Measurements from ENCODE around the gene SLC22A7. TPM values are rescaled to one million over a fixed set of nuclear protein-coding genes. Genes with fewer than 3 reads are reported as not detected.

The SLC22A7 gene
- total RNA-seq, 1 experiment from 2014 or later, result not detected

DNA sequence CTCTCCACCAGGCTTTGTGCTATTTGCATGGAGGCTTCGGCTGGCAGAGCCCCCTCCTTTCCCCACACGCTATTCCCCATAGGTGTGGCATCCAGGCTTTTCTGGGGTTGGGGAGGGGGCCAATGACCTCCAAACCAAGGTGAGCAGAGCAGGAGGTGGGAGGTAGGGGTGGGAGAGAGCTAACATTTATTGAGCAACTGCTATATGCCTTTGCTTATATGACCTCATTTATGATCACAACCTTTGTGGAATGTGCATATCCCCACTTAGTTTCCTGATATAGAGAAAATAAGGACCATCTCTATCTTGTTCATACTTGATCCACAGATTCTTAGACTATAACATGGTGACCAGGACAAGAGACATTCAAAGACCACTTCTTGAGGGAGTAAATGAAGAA, 17.8 kb upstream of the SLC22A7 start:
- H4K8ac ChIP-seq (replicated peaks; ENCODE audit: insufficient read length, low read depth, low read length), result no peak overlapping the region
- H3K18ac ChIP-seq (ENCODE audit: insufficient read length, low read depth, low read length), result no peak overlapping the region
- H3T11ph ChIP-seq (ENCODE audit: low read length), result no peak overlapping the region
- H3K27ac Mint-ChIP-seq, result no peak overlapping the region
- H3K56ac ChIP-seq (ENCODE audit: insufficient read length, low read depth, low read length), result no peak overlapping the region
- DNase-seq, result no peak
- no peaks in the 10 kb centered on the region for H3K79me2 ChIP-seq (ENCODE audit: insufficient read depth, low read length)
- H2AFZ ChIP-seq (ENCODE audit: low read length), result no peak overlapping the region
- H3K4ac ChIP-seq (ENCODE audit: low read depth, low read length), result no peak overlapping the region
- H3K23me2 ChIP-seq (ENCODE audit: insufficient read length, low read depth, low read length, poor library complexity, severe bottlenecking), result peaks cover 12% of the 10 kb centered on the region
- TF ChIP-seq, protein P1, sequence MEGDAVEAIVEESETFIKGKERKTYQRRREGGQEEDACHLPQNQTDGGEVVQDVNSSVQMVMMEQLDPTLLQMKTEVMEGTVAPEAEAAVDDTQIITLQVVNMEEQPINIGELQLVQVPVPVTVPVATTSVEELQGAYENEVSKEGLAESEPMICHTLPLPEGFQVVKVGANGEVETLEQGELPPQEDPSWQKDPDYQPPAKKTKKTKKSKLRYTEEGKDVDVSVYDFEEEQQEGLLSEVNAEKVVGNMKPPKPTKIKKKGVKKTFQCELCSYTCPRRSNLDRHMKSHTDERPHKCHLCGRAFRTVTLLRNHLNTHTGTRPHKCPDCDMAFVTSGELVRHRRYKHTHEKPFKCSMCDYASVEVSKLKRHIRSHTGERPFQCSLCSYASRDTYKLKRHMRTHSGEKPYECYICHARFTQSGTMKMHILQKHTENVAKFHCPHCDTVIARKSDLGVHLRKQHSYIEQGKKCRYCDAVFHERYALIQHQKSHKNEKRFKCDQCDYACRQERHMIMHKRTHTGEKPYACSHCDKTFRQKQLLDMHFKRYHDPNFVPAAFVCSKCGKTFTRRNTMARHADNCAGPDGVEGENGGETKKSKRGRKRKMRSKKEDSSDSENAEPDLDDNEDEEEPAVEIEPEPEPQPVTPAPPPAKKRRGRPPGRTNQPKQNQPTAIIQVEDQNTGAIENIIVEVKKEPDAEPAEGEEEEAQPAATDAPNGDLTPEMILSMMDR (conservative IDR thresholded peaks at IDR 0.05), result no peak
- peaks cover 31% of the 10 kb centered on the region for H3K27me3 Mint-ChIP-seq (ENCODE audit: low read depth)
- H3K23ac ChIP-seq (ENCODE audit: insufficient read length, low read depth, low read length), result no peak overlapping the region
- no peaks in the 10 kb centered on the region for H3K36me3 Mint-ChIP-seq (ENCODE audit: insufficient read depth in 1 of 3, low read depth in 3 of 3)
- no peak overlapping the region for H3K4me2 ChIP-seq (ENCODE audit: insufficient read depth, insufficient read length, low read length)
- no peak overlapping the region for H2BK12ac ChIP-seq (ENCODE audit: insufficient read length, low read depth, low read length)
- no peak overlapping the region for H2BK20ac ChIP-seq (ENCODE audit: low read depth, low read length, poor library complexity, severe bottlenecking)
- H3K27ac ChIP-seq (ENCODE audit: insufficient read length, low read depth, low read length), result no peak overlapping the region
- no peaks in the 10 kb centered on the region for H3K9me3 ChIP-seq (ENCODE audit: control insufficient read depth, low read depth, low read length)
- H3K27me3 ChIP-seq (ENCODE audit: insufficient read depth, low read length), result peaks cover 4% of the 10 kb centered on the region; the same call in 1 of the 2 replicates
- H2BK120ac ChIP-seq (ENCODE audit: low read depth, low read length, poor library complexity, severe bottlenecking), result no peak overlapping the region
- H4K91ac ChIP-seq (ENCODE audit: insufficient read length, low read depth, low read length), result no peak overlapping the region
- no peak overlapping the region for H3K14ac ChIP-seq (ENCODE audit: insufficient read depth, low read length)
- no CpG with 5 or more reads among the region's 2 CpGs for WGBS (ENCODE audit: extremely low coverage, insufficient read length, low lambda C conversion rate)
- H3K9me3 Mint-ChIP-seq, result no peaks in the 10 kb centered on the region
- no peak overlapping the region for H3K9ac ChIP-seq (ENCODE audit: extremely low read depth, insufficient read length, low read length)
- no peak overlapping the region for H2BK15ac ChIP-seq (ENCODE audit: low read depth, low read length)
- no peaks in the 10 kb centered on the region for H3K79me1 ChIP-seq (ENCODE audit: insufficient read depth, low read depth, low read length, poor library complexity, severe bottlenecking)
- H4K20me1 ChIP-seq (ENCODE audit: control insufficient read depth, insufficient read depth, insufficient read length), result no peaks in the 10 kb centered on the region
- no peak overlapping the region for H3K4me3 Mint-ChIP-seq
- no peak overlapping the region for H2BK5ac ChIP-seq (ENCODE audit: insufficient read length, low read length)
- H3K4me1 Mint-ChIP-seq, result peaks cover 24 to 39% of the 10 kb centered on the region in 2 experiments
- H4K5ac ChIP-seq (ENCODE audit: insufficient read length, low read depth, low read length), result no peak overlapping the region
- no peaks in the 10 kb centered on the region; the same call in 1 of the 2 replicates for H3K4me1 ChIP-seq (ENCODE audit: insufficient read depth, low read length)
- H2AK5ac ChIP-seq (ENCODE audit: insufficient read length, low read length), result no peak overlapping the region

All from H9 (cell line).